Loucy (cell line): ENCODE results near the gene PTPRT.

Experiments
- H2AFZ ChIP-seq: fragments of 200-600 bp; sonication (generic); 2 replicates; pipeline ENCODE4 v1.6.0; 2016; ENCODE audit warnings: antibody characterized with exemption, mild to moderate bottlenecking, low read length, moderate library complexity
- H3F3A ChIP-seq: fragments of 200-600 bp; 2 replicates; pipeline ENCODE4 v1.6.0; 2016; ENCODE audit warnings: antibody characterized with exemption, low read depth, mild to moderate bottlenecking
- H3K27me3 ChIP-seq: fragments of 200-600 bp; sonication (generic); 2 replicates; pipeline ENCODE4 v1.6.1; 2014; ENCODE audit warnings: low read length, mild to moderate bottlenecking; ENCODE audit not compliant: insufficient read depth, poor library complexity, severe bottlenecking
- H3K36me3 ChIP-seq: fragments of 200-600 bp; sonication (generic); 2 replicates; pipeline ENCODE4 v1.6.1; 2016; ENCODE audit warnings: low read length; ENCODE audit not compliant: insufficient read depth
- H3K4me1 ChIP-seq: fragments of 200-600 bp; sonication (generic); 2 replicates; pipeline ENCODE4 v1.5.1; 2014; ENCODE audit warnings: low read length, mild to moderate bottlenecking; ENCODE audit not compliant: insufficient read depth, poor library complexity, severe bottlenecking
- H3K4me2 ChIP-seq: fragments of 200-600 bp; sonication (generic); 2 replicates; pipeline ENCODE4 v1.6.0; 2014; ENCODE audit warnings: antibody characterized with exemption, low read length, low read depth, mild to moderate bottlenecking; ENCODE audit not compliant: poor library complexity, severe bottlenecking
- H3K4me3 ChIP-seq: fragments of 200-600 bp; sonication (generic); 2 replicates; pipeline ENCODE4 v1.5.1; 2014; ENCODE audit warnings: low read length, mild to moderate bottlenecking, mixed read lengths; ENCODE audit not compliant: poor library complexity, severe bottlenecking
- H3K79me2 ChIP-seq: fragments of 200-600 bp; sonication (generic); 2 replicates; pipeline ENCODE4 v1.6.1; 2014; ENCODE audit warnings: low read length; ENCODE audit not compliant: insufficient read depth
- H3K9ac ChIP-seq: fragments of 200-600 bp; sonication (generic); 2 replicates; pipeline ENCODE4 v1.6.0; 2014; ENCODE audit warnings: mild to moderate bottlenecking, low read depth, low read length, moderate library complexity; ENCODE audit not compliant: poor library complexity, severe bottlenecking
- H3K9me2 ChIP-seq: fragments of 200-600 bp; sonication (generic); replicated peaks from 2 replicates; pipeline ENCODE4 v1.6.1; 2016; ENCODE audit warnings: low read depth, low read length, mixed read lengths
- H3K9me3 ChIP-seq: fragments of 200-600 bp; sonication (generic); 2 replicates; pipeline ENCODE4 v1.6.1; 2014; ENCODE audit warnings: mild to moderate bottlenecking, antibody characterized with exemption, low read length, low read depth; ENCODE audit not compliant: insufficient read depth
- H4K20me1 ChIP-seq: fragments of 200-600 bp; sonication (generic); 2 replicates; pipeline ENCODE4 v1.6.0; 2014; ENCODE audit warnings: antibody characterized with exemption, low read length, mild to moderate bottlenecking; ENCODE audit not compliant: insufficient read depth, poor library complexity, severe bottlenecking
- CTCF ChIP-seq: fragments of 200-600 bp; sonication (generic); conservative IDR thresholded peaks from 2 replicates; pipeline ENCODE4 v1.5.1; 2014; ENCODE audit warnings: mild to moderate bottlenecking, antibody characterized with exemption, low read length
- EZH2phosphoT487 ChIP-seq: fragments of 200-600 bp; IDR thresholded peaks from 2 replicates; pipeline ENCODE4 v1.6.1; 2018; ENCODE audit warnings: antibody characterized with exemption, mild to moderate bottlenecking, moderate library complexity, borderline replicate concordance

The PTPRT gene

DNA sequence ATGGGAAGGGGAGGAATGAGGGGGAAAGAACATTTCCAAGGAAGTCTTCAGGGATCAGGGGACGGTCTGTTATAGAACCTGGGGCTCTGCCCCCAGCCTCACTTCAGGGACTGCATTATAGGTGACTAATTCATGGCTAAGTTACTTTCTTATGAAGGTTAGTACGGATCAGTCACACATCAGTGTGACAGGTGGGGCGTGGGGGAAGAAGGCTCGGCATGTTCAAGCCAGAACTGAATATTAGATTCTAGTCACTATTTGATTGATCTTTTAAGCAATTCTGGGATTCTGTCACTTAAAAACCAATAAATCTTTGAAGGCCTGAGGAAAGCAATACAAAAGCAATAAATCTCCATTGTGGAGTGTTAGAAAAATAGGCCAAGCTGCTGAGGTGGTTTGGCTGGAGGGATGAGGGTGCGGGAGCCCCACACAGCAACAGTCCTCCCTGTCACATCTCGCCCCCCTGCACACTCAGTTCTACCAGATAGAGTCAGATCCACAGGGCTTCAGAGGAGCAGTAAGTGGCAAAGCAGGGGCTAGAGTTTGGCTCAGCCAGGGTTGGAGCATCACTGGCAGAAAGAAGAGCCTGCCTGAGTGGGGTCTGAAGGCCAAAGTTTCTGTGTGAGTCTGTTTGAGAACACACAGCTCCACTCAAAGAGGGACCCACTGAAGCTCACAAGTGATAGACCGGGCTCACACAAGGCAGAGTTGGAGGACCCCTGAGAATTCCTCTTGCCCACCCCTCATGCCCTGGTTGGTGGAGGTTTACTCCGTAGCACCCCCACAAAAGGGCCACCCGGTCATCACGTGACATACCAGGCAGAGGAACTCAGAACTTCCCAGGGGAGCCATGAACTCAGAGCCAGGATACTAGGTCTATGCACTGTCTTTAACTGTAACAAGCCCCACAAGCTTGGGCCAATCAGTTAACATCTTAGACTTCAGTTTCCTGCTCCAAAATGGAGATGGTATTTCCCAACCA is 843.2 kb downstream of the PTPRT start:
- no peaks in the 10 kb centered on the region for H3K79me2 ChIP-seq
- no peak for TF ChIP-seq EZH2phosphoT487
- no peak for TF ChIP-seq CTCF

GRCh38 chr20:42341654-42342053 is 848.1 kb downstream of the PTPRT start:
- Histone ChIP-seq H3K4me1 (no peaks in the 10 kb centered on the region), H3K4me3 (no peak overlapping the region), H3K9ac (no peak overlapping the region), H3K4me2 (no peak overlapping the region), H3K79me2 (no peaks in the 10 kb centered on the region), H3K36me3 (no peaks in the 10 kb centered on the region), H4K20me1 (no peaks in the 10 kb centered on the region), H3K9me2 (no peaks in the 10 kb centered on the region), H3K27me3 (no peaks in the 10 kb centered on the region), H3F3A (no peaks in the 10 kb centered on the region), H2AFZ (no peak overlapping the region), H3K9me3 (no peaks in the 10 kb centered on the region)
- TF ChIP-seq EZH2phosphoT487 = no peak
- TF ChIP-seq CTCF = no peak

More for the DNA sequence above, 843.2 kb downstream of the PTPRT start:
- no peaks in the 10 kb centered on the region for H3K9me3 ChIP-seq
- H3K27me3 ChIP-seq = no peaks in the 10 kb centered on the region
- H3F3A ChIP-seq = no peaks in the 10 kb centered on the region
- H3K9me2 ChIP-seq = no peaks in the 10 kb centered on the region
- H3K9ac ChIP-seq = no peak overlapping the region
- no peaks in the 10 kb centered on the region for H3K4me1 ChIP-seq
- no peak overlapping the region for H2AFZ ChIP-seq
- no peaks in the 10 kb centered on the region for H4K20me1 ChIP-seq
- no peak overlapping the region for H3K4me2 ChIP-seq
- no peak overlapping the region for H3K4me3 ChIP-seq
- no peaks in the 10 kb centered on the region for H3K36me3 ChIP-seq

GRCh38 chr20:42340368-42340767 is 849.3 kb downstream of the PTPRT start:
- Histone ChIP-seq H3K27me3 (no peaks in the 10 kb centered on the region), H3K4me2 (no peak overlapping the region)

More at GRCh38 chr20:42340368-42340767, 849.3 kb downstream of the PTPRT start:
- Histone ChIP-seq H3K9me2 (no peaks in the 10 kb centered on the region), H2AFZ (no peak overlapping the region), H3K9me3 (no peaks in the 10 kb centered on the region), H3K4me1 (no peaks in the 10 kb centered on the region), H3K79me2 (no peaks in the 10 kb centered on the region), H3F3A (no peaks in the 10 kb centered on the region), H3K36me3 (no peaks in the 10 kb centered on the region), H3K4me3 (no peak overlapping the region), H4K20me1 (no peaks in the 10 kb centered on the region), H3K9ac (no peak overlapping the region)
- TF ChIP-seq CTCF (no peak), EZH2phosphoT487 (no peak)
